Right lobe of liver (tissue), 6 donors: ENCODE measurements around the gene ADARB1. TPM values are rescaled to one million over a fixed set of nuclear protein-coding genes. Genes with fewer than 3 reads are reported as not detected.

ENCODE experiments used
- ATAC-seq, 4 donors: fragments of 200-7000 bp; cut with Tn5 transposase; one replicate each; pipeline ENCODE4 v1.9.1; 2020; ENCODE audit warnings: mild to moderate bottlenecking in 4 of 4, moderate library complexity in 4 of 4
- DNase-seq, 3 donors: peaks; one replicate each; pipeline ENCODE4 v3.0.0-alpha.2; 2020
- H3K27ac ChIP-seq, 3 donors: fragments of 200-600 bp; one replicate each; pipeline ENCODE4 v1.8.0; 2022
- H3K27me3 ChIP-seq, 2 donors: fragments of 200-600 bp; one replicate each; pipeline ENCODE4 v1.8.0; 2022
- H3K36me3 ChIP-seq, 4 donors: fragments of 200-600 bp; sonication (generic) in 1 of 4; one replicate each; pipeline versions ENCODE4 v1.5.1 to v1.8.0; 2017 to 2022; ENCODE audit warnings: control low read depth in 1 of 4
- H3K4me1 ChIP-seq, 4 donors: fragments of 200-600 bp; sonication (generic) in 1 of 4; one replicate each; pipeline versions ENCODE4 v1.5.1 to v1.8.0; 2017 to 2022; ENCODE audit warnings: control low read depth in 1 of 4
- H3K4me3 ChIP-seq, 3 donors: fragments of 200-600 bp; one replicate each; pipeline ENCODE4 v1.8.0; 2022
- H3K9me3 ChIP-seq, 4 donors: fragments of 200-600 bp; sonication (generic) in 1 of 4; one replicate each; pipeline versions ENCODE4 v1.5.1 to v1.8.0; 2017 to 2022; ENCODE audit warnings: control low read depth in 1 of 4
- POLR2A ChIP-seq: fragments of 450-650 bp; IDR thresholded peaks from one replicate; pipeline ENCODE4 v1.6.1; 2017; ENCODE audit warnings: antibody characterized with exemption, mild to moderate bottlenecking
- WGBS: methylation state at CpG from one replicate; pipeline ENCODE4 v1.1.6; 2018; ENCODE audit warnings: low coverage, low lambda C conversion rate; ENCODE audit not compliant: insufficient coverage; ENCODE audit errors: missing lambda C conversion rate; 5-methylcytosine and 5-hydroxymethylcytosine counted together
- intact Hi-C, 2 donors: fragments of 100-400 bp; cut with DNase I; formaldehyde crosslinking; loops; one replicate each; pipeline versions ENCODE4 v1.11.2 to v1.14.1; 2022
- total RNA-seq, 6 experiments: library from RNA; depleted of rRNA in 2 of 6; stranded (reverse); fragments of >200 nt in 2 of 6; fragmentation: NEBNext Ultra II Directional in 3 of 6; extraction: Animal tissue kit (Norgen Biotek cat#: 25700) in 3 of 6; gene quantifications; one replicate each; pipeline versions ENCODE4 v1.1.0 to v1.2.4, GENCODE V29; 2016 to 2023
- TF ChIP-seq, protein P1 (sequence below), 4 donors: fragments of 200-600 bp in 3 of 4; fragments of 450-650 bp in 1 of 4; IDR thresholded peaks; one replicate each; pipeline versions ENCODE4 v1.5.1 to v1.8.0; 2016 to 2022; ENCODE audit warnings: antibody characterized with exemption in 4 of 4, mild to moderate bottlenecking in 2 of 4
- donor health status: DM: no; HTN: yes; CAD: no.
- donor health status: DM: no; HTN: no; CAD: no.
- donor health status: DM: no; HTN: no; CAD: no.
- donor health status: DM: no; HTN: yes; CAD: no.
- donor health status: DM: no; HTN: yes; CAD: no.

The ADARB1 gene
- total RNA-seq, 6 experiments from 2014 or later = 4.7 to 9.9 (median 8.6) TPM

GRCh38 chr21:45260191-45260825 lies 185.9 kb downstream of the ADARB1 start:
- peak in 1 of 3 donors; percentile 20 for DNase-seq
- H3K27me3 ChIP-seq = no peaks in the 10 kb centered on the region
- intact Hi-C loops = loop anchor here in 1 of 2 donors (10.0 kb wide), 1 partner anchor 116 kb away; no protein-coding TSS in a partner anchor
- WGBS = 71% methylated on average over 2 of the region's 5 CpGs
- no peak overlapping the region for H3K27ac ChIP-seq
- peaks cover 0 to 12% (median 5%) of the 10 kb centered on the region in 4 donors for H3K36me3 ChIP-seq
- no peak for TF ChIP-seq POLR2A
- TF ChIP-seq, protein P1, sequence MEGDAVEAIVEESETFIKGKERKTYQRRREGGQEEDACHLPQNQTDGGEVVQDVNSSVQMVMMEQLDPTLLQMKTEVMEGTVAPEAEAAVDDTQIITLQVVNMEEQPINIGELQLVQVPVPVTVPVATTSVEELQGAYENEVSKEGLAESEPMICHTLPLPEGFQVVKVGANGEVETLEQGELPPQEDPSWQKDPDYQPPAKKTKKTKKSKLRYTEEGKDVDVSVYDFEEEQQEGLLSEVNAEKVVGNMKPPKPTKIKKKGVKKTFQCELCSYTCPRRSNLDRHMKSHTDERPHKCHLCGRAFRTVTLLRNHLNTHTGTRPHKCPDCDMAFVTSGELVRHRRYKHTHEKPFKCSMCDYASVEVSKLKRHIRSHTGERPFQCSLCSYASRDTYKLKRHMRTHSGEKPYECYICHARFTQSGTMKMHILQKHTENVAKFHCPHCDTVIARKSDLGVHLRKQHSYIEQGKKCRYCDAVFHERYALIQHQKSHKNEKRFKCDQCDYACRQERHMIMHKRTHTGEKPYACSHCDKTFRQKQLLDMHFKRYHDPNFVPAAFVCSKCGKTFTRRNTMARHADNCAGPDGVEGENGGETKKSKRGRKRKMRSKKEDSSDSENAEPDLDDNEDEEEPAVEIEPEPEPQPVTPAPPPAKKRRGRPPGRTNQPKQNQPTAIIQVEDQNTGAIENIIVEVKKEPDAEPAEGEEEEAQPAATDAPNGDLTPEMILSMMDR (IDR thresholded peaks at IDR 0.05) = no peak
- H3K4me1 ChIP-seq = peaks cover 0 to 12% (median 0%) of the 10 kb centered on the region in 4 donors
- no peak for ATAC-seq
- no peak overlapping the region for H3K4me3 ChIP-seq
- H3K9me3 ChIP-seq = no peaks in the 10 kb centered on the region

DNA sequence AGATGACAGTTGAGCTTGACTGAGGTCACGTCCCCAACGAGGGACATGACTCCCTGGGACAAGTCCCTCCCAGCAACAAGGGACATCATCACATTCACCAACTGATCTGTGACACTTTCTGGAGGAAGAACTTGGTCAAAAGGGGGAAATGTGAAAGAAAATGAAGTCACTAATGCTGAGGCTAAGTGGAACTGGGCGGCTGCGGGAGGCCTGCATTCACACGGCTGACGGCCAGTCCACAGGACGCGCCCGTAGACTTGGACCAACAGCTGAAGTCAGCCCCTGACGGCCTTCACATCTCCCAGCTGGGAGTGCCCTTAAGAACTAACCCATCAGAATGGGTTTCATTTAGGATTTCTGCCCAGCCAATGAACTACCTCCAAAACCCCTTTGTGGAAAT lies 186.7 kb downstream of the ADARB1 start:
- 44% methylated on average over 2 of the region's 10 CpGs for WGBS
- ATAC-seq (no peak), DNase-seq (peak in 1 of 3 donors; percentile 43)
- TF ChIP-seq POLR2A = no peak
- TF ChIP-seq, protein P1 (IDR thresholded peaks at IDR 0.05) = no peak
- H3K36me3 ChIP-seq = peaks cover 0 to 19% (median 7%) of the 10 kb centered on the region in 4 donors
- H3K9me3 ChIP-seq = no peaks in the 10 kb centered on the region
- no peaks in the 10 kb centered on the region for H3K27me3 ChIP-seq
- intact Hi-C loops = loop anchor here in 1 of 2 donors (10.0 kb wide), 1 partner anchor 116 kb away; no protein-coding TSS in a partner anchor
- no peak overlapping the region for H3K27ac ChIP-seq
- H3K4me3 ChIP-seq = no peak overlapping the region
- H3K4me1 ChIP-seq = peaks cover 0 to 12% (median 0%) of the 10 kb centered on the region in 4 donors

DNA sequence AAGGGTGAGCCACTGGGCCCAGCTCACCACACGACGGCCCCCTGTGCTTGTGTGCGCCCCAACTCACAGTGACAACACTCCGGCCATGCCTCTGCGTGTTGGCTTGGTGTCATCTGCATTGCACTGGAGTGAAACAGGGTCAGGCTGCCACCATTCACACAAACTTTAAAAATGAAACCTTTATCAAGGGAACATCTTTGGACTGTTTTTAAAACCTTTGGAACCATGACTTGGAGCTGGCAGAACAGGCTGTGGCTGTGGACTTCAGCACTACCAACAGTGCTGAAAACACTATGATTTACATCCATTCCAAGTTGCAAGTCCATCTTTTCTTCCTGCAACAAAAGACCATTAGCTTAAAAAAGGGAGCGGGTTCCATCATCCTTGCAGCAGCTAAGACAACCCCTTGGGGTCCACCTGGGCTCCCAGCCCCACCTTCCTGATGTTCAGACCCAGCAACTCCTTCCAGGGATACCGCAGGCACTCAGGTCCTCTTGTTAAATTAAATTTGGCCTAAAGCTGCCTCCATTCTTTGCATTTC lies 187.7 kb downstream of the ADARB1 start:
- H3K36me3 ChIP-seq = peaks cover 0 to 28% (median 7%) of the 10 kb centered on the region in 4 donors
- peak; percentile 44 to 72 (median 57) for ATAC-seq
- TF ChIP-seq, protein P1 (IDR thresholded peaks at IDR 0.05) = no peak
- TF ChIP-seq POLR2A = no peak
- H3K9me3 ChIP-seq = no peaks in the 10 kb centered on the region
- no peaks in the 10 kb centered on the region for H3K27me3 ChIP-seq
- peak in 1 of 3 donors; percentile 66 for DNase-seq
- peak overlapping the region in 1 of 3 donors; percentile 2 for H3K4me3 ChIP-seq
- H3K4me1 ChIP-seq = peaks cover 0 to 12% (median 0%) of the 10 kb centered on the region in 4 donors
- intact Hi-C loops = loop anchor here in 1 of 2 donors (10.0 kb wide), 1 partner anchor 117 kb away; no protein-coding TSS in a partner anchor
- H3K27ac ChIP-seq = peak overlapping the region in 2 of 3 donors; percentile 58 to 70
- 61% methylated on average over 6 of the region's 7 CpGs for whole genome bisulfite sequencing

DNA sequence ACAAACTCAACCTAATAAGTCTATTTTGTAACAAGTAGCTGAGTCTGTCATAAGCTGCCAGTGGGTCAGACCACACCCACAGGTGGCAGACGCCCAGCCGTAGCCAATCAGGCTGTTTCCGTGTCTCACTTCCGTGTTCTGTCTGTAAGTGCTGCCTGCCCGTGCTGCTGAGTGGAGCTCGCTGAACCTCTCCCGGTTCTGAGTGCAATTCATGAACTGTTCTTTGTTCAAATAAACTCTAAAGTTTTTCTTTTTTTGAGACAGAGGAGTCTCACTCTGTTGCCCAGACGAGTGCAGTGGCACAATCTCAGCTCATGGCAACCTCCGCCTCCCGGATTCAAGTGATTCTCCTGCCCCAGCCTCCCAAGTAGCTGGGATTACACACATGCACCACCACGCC lies 188.2 kb downstream of the ADARB1 start:
- DNase-seq (peak; percentile 83 to 87 (median 83)), ATAC-seq (peak; percentile 88 to 95 (median 92))
- WGBS = 52% methylated on average over 10 of the region's 11 CpGs

More for the DNA sequence above, 188.2 kb downstream of the ADARB1 start:
- H3K36me3 ChIP-seq = peaks cover 0 to 32% (median 8%) of the 10 kb centered on the region in 4 donors
- intact Hi-C loops = loop anchor here in 1 of 2 donors (10.0 kb wide), 1 partner anchor 118 kb away; no protein-coding TSS in a partner anchor
- peak overlapping the region in 2 of 3 donors; percentile 58 to 70 for H3K27ac ChIP-seq
- peak overlapping the region in 1 of 3 donors; percentile 6 for H3K4me3 ChIP-seq
- peaks cover 0 to 12% (median 0%) of the 10 kb centered on the region in 4 donors for H3K4me1 ChIP-seq
- TF ChIP-seq POLR2A = peak; percentile 36
- TF ChIP-seq, protein P1 (IDR thresholded peaks at IDR 0.05) = no peak
- no peaks in the 10 kb centered on the region for H3K27me3 ChIP-seq
- H3K9me3 ChIP-seq = no peaks in the 10 kb centered on the region
